Activated CD8-positive, alpha-beta memory T cell treated with anti-CD3 and anti-CD28 coated beads for 24 hours (primary cell): ENCODE data around the gene KCNK15.

Source experiments
- DNase-seq: peaks from one replicate; pipeline ENCODE4 v3.0.0-alpha.2; 2020

The KCNK15 gene

DNA sequence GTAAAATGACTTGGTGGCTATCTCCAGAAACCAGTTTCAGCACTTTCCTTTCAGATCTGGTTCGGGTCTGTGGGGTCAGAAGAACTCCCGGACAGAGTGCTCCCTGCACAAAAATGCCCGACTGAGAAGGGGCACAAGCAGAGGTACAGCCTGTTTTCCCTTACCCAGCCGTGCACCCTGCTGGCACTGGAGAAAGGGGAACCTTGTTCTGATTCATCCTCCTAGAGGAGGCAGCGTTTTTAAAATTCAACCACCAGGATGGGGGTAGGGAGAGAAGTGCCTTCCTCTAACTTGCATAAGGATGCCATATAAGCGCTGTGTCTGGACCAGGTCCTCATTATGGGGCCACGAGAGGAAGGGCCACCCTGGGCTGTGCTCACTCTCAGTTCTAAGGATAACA is 47.1 kb downstream of the KCNK15 start:
- DNase-seq: no peak

GRCh38 chr20:44795836-44796235 is 50.2 kb downstream of the KCNK15 start:
- no peak for DNase-seq

- DNase-seq: no peak
Measured at GRCh38 chr20:44796311-44796710, 50.6 kb downstream of the KCNK15 start.

GRCh38 chr20:44796758-44797457 is 51.2 kb downstream of the KCNK15 start:
- no peak for DNase-seq

- DNase-seq: no peak
Measured at GRCh38 chr20:44799691-44800090, 54.0 kb downstream of the KCNK15 start.

DNA sequence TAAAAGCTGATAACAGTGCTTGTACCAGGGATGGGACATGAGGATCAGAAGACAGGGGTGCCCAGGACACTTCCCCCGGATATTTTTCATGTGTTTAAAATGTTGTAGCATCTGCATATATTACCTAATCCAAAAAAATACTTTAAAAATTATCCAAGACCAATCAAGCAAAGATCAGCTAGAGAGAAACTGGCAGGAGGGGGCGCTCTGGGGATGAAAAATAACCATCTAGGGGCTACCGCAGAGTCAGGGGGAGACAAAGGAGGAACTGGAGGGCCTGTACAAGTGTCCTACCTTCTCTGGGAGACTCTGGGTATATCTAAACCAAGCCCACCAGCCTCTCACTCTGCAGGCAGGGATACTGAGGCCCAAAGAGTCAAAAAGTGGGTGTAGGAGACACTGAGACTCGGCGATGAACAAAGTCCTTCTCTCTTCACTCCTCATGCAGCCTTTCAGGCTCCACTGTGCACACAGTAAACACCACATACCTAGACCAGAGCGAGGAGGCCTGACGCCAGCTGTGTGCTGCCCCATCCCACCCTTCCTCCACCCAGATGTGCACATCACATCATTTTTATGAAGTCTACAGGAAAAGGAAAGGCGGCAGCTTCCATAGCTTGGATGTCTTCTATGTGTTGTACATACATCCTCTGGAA is 54.9 kb downstream of the KCNK15 start:
- no peak for DNase-seq
